ENCODE results near the gene THAP4.

The THAP4 gene

DNA sequence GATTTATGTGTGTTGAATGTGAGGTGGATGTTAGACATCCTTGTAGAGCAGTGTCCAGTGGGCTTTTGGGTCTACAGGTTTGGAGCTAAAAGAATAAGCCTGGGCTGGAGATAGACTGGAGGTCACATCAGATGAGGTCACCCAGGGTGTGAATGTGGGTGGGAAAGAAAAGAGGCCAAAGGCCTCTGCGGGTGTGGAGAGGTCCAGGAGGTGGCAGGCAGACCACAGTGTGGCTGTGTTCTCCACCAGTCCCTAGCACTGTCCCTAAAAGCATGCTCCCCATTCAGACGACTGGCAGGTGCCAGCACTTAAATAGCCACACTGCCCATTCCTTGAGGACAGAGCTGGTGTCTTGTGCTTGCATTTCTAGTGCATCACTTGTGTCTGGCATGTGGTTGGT, 4.7 kb upstream of the THAP4 start:
- TF ChIP-seq ISL1 (CRISPR knock-in tag; IDR thresholded peaks at IDR 0.05) = no peak
- TF ChIP-seq SNAI2 (CRISPR knock-in tag; IDR thresholded peaks at IDR 0.05) = no peak
- no peak for TF ChIP-seq ARNTL (CRISPR knock-in tag; IDR thresholded peaks at IDR 0.05; ENCODE audit: borderline replicate concordance, low read depth)
- TF ChIP-seq GLIS3 (CRISPR knock-in tag; IDR thresholded peaks at IDR 0.05) = no peak
- no peak for TF ChIP-seq POU6F1 (CRISPR knock-in tag; IDR thresholded peaks at IDR 0.05; ENCODE audit: borderline replicate concordance, low read depth)
- no peak for TF ChIP-seq ZNF8 (CRISPR knock-in tag; IDR thresholded peaks at IDR 0.05)
- TF ChIP-seq ZC3H10 (CRISPR knock-in tag; IDR thresholded peaks at IDR 0.05) = no peak
- no peak for TF ChIP-seq ESRRG (CRISPR knock-in tag; IDR thresholded peaks at IDR 0.05)
- ATAC-seq = no peak

GRCh38 chr2:241640165-241640795, 3.3 kb upstream of the THAP4 start:
- no peak for ATAC-seq
- TF ChIP-seq, protein P1, sequence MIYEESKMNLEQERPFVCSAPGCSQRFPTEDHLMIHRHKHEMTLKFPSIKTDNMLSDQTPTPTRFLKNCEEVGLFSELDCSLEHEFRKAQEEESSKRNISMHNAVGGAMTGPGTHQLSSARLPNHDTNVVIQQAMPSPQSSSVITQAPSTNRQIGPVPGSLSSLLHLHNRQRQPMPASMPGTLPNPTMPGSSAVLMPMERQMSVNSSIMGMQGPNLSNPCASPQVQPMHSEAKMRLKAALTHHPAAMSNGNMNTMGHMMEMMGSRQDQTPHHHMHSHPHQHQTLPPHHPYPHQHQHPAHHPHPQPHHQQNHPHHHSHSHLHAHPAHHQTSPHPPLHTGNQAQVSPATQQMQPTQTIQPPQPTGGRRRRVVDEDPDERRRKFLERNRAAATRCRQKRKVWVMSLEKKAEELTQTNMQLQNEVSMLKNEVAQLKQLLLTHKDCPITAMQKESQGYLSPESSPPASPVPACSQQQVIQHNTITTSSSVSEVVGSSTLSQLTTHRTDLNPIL (CRISPR knock-in tag; IDR thresholded peaks at IDR 0.05; ENCODE audit: low read depth) = no peak
- TF ChIP-seq ZNF8 (CRISPR knock-in tag; IDR thresholded peaks at IDR 0.05) (no peak), TCF4 (CRISPR knock-in tag; IDR thresholded peaks at IDR 0.05; ENCODE audit: borderline replicate concordance) (no peak), TOX (CRISPR knock-in tag; IDR thresholded peaks at IDR 0.05; ENCODE audit: borderline replicate concordance) (no peak), PATZ1 (CRISPR knock-in tag; IDR thresholded peaks at IDR 0.05; ENCODE audit: borderline replicate concordance) (no peak), ZFP3 (CRISPR knock-in tag; IDR thresholded peaks at IDR 0.05) (no peak), ISL1 (CRISPR knock-in tag; IDR thresholded peaks at IDR 0.05) (no peak), GLIS3 (CRISPR knock-in tag; IDR thresholded peaks at IDR 0.05) (no peak), PPARA (CRISPR knock-in tag; IDR thresholded peaks at IDR 0.05; ENCODE audit: borderline replicate concordance) (no peak), ZFP30 (CRISPR knock-in tag; IDR thresholded peaks at IDR 0.05) (no peak), RARB (CRISPR knock-in tag; IDR thresholded peaks at IDR 0.05) (no peak), POU6F1 (CRISPR knock-in tag; IDR thresholded peaks at IDR 0.05; ENCODE audit: borderline replicate concordance, low read depth) (no peak)
- TF ChIP-seq, protein P2, sequence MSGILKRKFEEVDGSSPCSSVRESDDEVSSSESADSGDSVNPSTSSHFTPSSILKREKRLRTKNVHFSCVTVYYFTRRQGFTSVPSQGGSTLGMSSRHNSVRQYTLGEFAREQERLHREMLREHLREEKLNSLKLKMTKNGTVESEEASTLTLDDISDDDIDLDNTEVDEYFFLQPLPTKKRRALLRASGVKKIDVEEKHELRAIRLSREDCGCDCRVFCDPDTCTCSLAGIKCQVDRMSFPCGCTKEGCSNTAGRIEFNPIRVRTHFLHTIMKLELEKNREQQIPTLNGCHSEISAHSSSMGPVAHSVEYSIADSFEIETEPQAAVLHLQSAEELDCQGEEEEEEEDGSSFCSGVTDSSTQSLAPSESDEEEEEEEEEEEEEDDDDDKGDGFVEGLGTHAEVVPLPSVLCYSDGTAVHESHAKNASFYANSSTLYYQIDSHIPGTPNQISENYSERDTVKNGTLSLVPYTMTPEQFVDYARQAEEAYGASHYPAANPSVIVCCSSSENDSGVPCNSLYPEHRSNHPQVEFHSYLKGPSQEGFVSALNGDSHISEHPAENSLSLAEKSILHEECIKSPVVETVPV (CRISPR knock-in tag; IDR thresholded peaks at IDR 0.05) = no peak

GRCh38 chr2:241639385-241639784, 2.4 kb upstream of the THAP4 start:
- no peak for ATAC-seq
- TF ChIP-seq BACH2 (CRISPR knock-in tag; IDR thresholded peaks at IDR 0.05; ENCODE audit: borderline replicate concordance) (no peak), GLIS3 (CRISPR knock-in tag; IDR thresholded peaks at IDR 0.05) (no peak), ISL1 (CRISPR knock-in tag; IDR thresholded peaks at IDR 0.05) (no peak), ZFP3 (CRISPR knock-in tag; IDR thresholded peaks at IDR 0.05) (no peak), ZNF565 (CRISPR knock-in tag; conservative IDR thresholded peaks at IDR 0.05; ENCODE audit: low read depth) (no peak)

GRCh38 chr2:241638940-241639339, 2.0 kb upstream of the THAP4 start:
- ATAC-seq = no peak
- no peak for TF ChIP-seq ZC3H10 (CRISPR knock-in tag; IDR thresholded peaks at IDR 0.05)
- no peak for TF ChIP-seq GLIS3 (CRISPR knock-in tag; IDR thresholded peaks at IDR 0.05)
- no peak for TF ChIP-seq ZNF70 (CRISPR knock-in tag; IDR thresholded peaks at IDR 0.05)
- TF ChIP-seq ZNF8 (CRISPR knock-in tag; IDR thresholded peaks at IDR 0.05) = no peak
- TF ChIP-seq, protein P2 (CRISPR knock-in tag; IDR thresholded peaks at IDR 0.05) = no peak
- TF ChIP-seq TSHZ2 (CRISPR knock-in tag; IDR thresholded peaks at IDR 0.05) = no peak
- no peak for TF ChIP-seq ZFP30 (CRISPR knock-in tag; IDR thresholded peaks at IDR 0.05)
- no peak for TF ChIP-seq CSDC2 (CRISPR knock-in tag; IDR thresholded peaks at IDR 0.05)
- no peak for TF ChIP-seq BACH2 (CRISPR knock-in tag; IDR thresholded peaks at IDR 0.05; ENCODE audit: borderline replicate concordance)
